ENCODE data around the gene XPO6. TPM values are rescaled to one million over a fixed set of nuclear protein-coding genes. Genes with fewer than 3 reads are reported as not detected.

XPO6 gene
- total RNA-seq, 5 donors from 2014 or later (not counting 1 experiment from before 2014, with no cell fraction given), result 355 to 403 (median 391) TPM

- H3K4me1 ChIP-seq (ENCODE audit: control insufficient read depth in 1 of 2, extremely low read depth in 1 of 2, insufficient read depth in 2 of 2, low read length in 2 of 2), result no peaks in the 10 kb centered on the region
- POLR2A ChIA-PET, result interaction anchor here in 1 of 2 donors (0.7 kb wide), 1 partner anchor 121 kb away, joined by 3 read pairs; no protein-coding TSS in a partner anchor
- no peaks in the 10 kb centered on the region for H3K9me3 Mint-ChIP-seq
- no peaks in the 10 kb centered on the region for H3K27me3 ChIP-seq (replicated peaks in 1 of 2; ENCODE audit: control insufficient read depth in 2 of 2, extremely low read depth in 1 of 2, insufficient read depth in 2 of 2, low read length in 1 of 2)
- no peak for DNase-seq
- H3K4me3 ChIP-seq (ENCODE audit: control insufficient read depth in 1 of 2, extremely low read depth in 1 of 2, low read length in 1 of 2), result no peak overlapping the region
- no peak overlapping the region for H3K27ac ChIP-seq (ENCODE audit: low read length)
- H3K36me3 ChIP-seq (ENCODE audit: control insufficient read depth in 2 of 2, extremely low read depth in 1 of 2, insufficient read depth in 1 of 2, low read length in 1 of 2), result peaks cover 20 to 59% of the 10 kb centered on the region in 2 donors
- H3K27ac Mint-ChIP-seq, result no peak overlapping the region
- peak in 1 of 4 experiments; percentile 9 for ATAC-seq (replicated peaks in 1 of 4)
- no peaks in the 10 kb centered on the region for H3K27me3 Mint-ChIP-seq
- no peak overlapping the region for H3K4me3 Mint-ChIP-seq
- no peaks in the 10 kb centered on the region for H3K9me3 ChIP-seq
- CTCF ChIA-PET, result no interaction called here
- peaks cover 0 to 5% (median 0%) of the 10 kb centered on the region in 3 donors for H3K4me1 Mint-ChIP-seq
- 95% methylated on average over 10 of the region's 17 CpGs for WGBS (ENCODE audit: insufficient coverage)
- peaks cover 45% of the 10 kb centered on the region for H3K36me3 Mint-ChIP-seq
Observed at GRCh38 chr16:28096983-28097899, 114.5 kb downstream of the XPO6 start.

DNA sequence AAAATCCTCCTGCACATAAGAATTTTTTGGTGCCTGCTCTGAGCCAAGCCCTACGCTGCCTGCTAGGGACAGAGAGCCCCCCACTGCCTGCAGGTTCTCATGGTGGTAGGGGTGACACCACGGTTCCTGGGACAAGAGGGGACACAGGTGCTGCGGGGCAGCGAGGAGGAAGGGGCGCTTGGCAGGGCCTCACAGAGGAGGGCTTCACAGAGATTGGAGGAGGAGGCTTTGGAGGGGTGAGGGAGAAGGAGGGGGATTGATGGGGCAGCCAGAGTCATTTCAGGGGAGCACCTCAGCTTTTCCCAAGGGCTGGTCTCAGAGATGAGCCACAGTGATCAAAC is 118.4 kb downstream of the XPO6 start:
- no peaks in the 10 kb centered on the region for H3K9me3 Mint-ChIP-seq
- ChIA-PET POLR2A (interaction anchor here in 1 of 2 donors (0.6 kb wide), 1 partner anchor 13 kb away, joined by 6 read pairs; no protein-coding TSS in a partner anchor), CTCF (no interaction called here)
- H3K36me3 Mint-ChIP-seq, result peaks cover 19% of the 10 kb centered on the region
- DNase-seq (no peak), ATAC-seq (replicated peaks in 1 of 4) (no peak)
- H3K27ac Mint-ChIP-seq, result no peak overlapping the region
- WGBS (ENCODE audit: insufficient coverage), result 100% methylated on average over 2 of the region's 5 CpGs
- Histone ChIP-seq H3K27me3 (replicated peaks in 1 of 2; ENCODE audit: control insufficient read depth in 2 of 2, extremely low read depth in 1 of 2, insufficient read depth in 2 of 2, low read length in 1 of 2) (no peaks in the 10 kb centered on the region), H3K36me3 (ENCODE audit: control insufficient read depth in 2 of 2, extremely low read depth in 1 of 2, insufficient read depth in 1 of 2, low read length in 1 of 2) (peaks cover 11 to 21% of the 10 kb centered on the region in 2 donors), H3K27ac (ENCODE audit: low read length) (no peak overlapping the region), H3K4me1 (ENCODE audit: control insufficient read depth in 1 of 2, extremely low read depth in 1 of 2, insufficient read depth in 2 of 2, low read length in 2 of 2) (peaks cover 0 to 4% of the 10 kb centered on the region in 2 experiments), H3K4me3 (ENCODE audit: control insufficient read depth in 1 of 2, extremely low read depth in 1 of 2, low read length in 1 of 2) (no peak overlapping the region), H3K9me3 (no peaks in the 10 kb centered on the region)
- peaks cover 2 to 14% (median 3%) of the 10 kb centered on the region in 3 donors for H3K4me1 Mint-ChIP-seq
- no peaks in the 10 kb centered on the region for H3K27me3 Mint-ChIP-seq
- no peak overlapping the region for H3K4me3 Mint-ChIP-seq

DNA sequence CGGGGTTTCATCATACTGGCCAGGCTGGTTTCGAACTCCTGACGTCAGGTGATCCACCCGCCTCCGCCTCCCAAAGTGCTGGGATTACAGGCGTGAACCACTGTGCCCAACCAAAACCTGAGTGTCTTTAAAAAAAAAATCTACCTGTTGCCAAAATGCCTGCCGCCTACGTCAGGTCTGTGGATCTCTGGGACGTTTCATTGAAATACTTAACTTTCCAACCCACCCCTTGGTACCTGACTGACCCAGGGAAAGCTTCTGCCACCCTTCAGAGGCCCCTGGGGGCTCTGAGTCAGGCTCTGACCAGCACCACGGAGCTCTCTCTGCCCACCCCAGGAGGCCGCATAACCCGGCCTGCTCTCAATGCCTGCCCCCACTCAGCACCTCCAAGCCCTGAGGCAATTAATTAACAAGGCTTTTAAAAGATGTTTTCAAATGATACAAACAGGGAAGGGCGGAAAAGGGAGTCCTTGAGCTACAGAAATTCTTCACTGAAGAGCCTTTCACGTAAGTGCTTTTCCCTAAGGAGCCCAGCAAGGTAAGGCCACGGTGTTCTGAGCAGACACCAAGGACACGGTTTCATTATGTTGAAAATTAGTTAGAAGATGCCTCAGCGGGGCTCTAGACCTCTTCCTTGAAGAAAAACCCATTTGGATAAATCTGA is 118.9 kb downstream of the XPO6 start:
- CTCF ChIA-PET, result interaction anchor here in 1 of 2 donors (0.6 kb wide), 1 partner anchor 981 kb away, joined by 7 read pairs; no protein-coding TSS in a partner anchor
- Mint-ChIP-seq H3K9me3 (no peaks in the 10 kb centered on the region), H3K36me3 (peaks cover 14% of the 10 kb centered on the region), H3K4me3 (no peak overlapping the region), H3K4me1 (peaks cover 2 to 14% (median 3%) of the 10 kb centered on the region in 3 donors), H3K27me3 (no peaks in the 10 kb centered on the region), H3K27ac (no peak overlapping the region)
- no peaks in the 10 kb centered on the region for H3K27me3 ChIP-seq (replicated peaks in 1 of 2; ENCODE audit: control insufficient read depth in 2 of 2, extremely low read depth in 1 of 2, insufficient read depth in 2 of 2, low read length in 1 of 2)
- peaks cover 0 to 4% of the 10 kb centered on the region in 2 experiments for H3K4me1 ChIP-seq (ENCODE audit: control insufficient read depth in 1 of 2, extremely low read depth in 1 of 2, insufficient read depth in 2 of 2, low read length in 2 of 2)
- H3K4me3 ChIP-seq (ENCODE audit: control insufficient read depth in 1 of 2, extremely low read depth in 1 of 2, low read length in 1 of 2), result no peak overlapping the region
- no peak overlapping the region for H3K27ac ChIP-seq (ENCODE audit: low read length)
- peaks cover 8 to 16% of the 10 kb centered on the region in 2 donors for H3K36me3 ChIP-seq (ENCODE audit: control insufficient read depth in 2 of 2, extremely low read depth in 1 of 2, insufficient read depth in 1 of 2, low read length in 1 of 2)
- H3K9me3 ChIP-seq, result no peaks in the 10 kb centered on the region
- ATAC-seq (replicated peaks in 1 of 4), result no peak
- POLR2A ChIA-PET, result no interaction called here
- 93% methylated on average over 11 of the region's 17 CpGs for WGBS (ENCODE audit: insufficient coverage)
- no peak for DNase-seq

DNA sequence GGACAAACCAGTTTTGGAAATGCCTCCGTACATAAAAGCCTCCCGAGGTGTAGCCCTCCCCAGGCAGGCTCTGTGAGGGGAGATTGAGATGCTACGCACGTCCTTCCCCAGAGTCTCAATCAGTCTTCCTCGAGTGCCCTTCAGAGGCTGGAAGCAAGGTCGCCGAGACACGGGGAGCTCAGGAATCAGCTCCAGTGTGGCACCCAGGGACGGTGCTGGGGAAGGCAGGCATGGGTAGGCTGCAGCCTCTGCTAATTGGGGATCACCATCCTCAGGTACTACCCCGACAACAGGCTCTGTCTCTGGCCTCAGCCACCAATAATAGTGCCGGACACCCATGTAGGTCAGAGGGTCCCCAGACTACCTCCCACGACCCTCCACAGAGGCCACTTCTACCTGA is 120.1 kb downstream of the XPO6 start:
- Histone ChIP-seq H3K27me3 (replicated peaks in 1 of 2; ENCODE audit: control insufficient read depth in 2 of 2, extremely low read depth in 1 of 2, insufficient read depth in 2 of 2, low read length in 1 of 2) (no peaks in the 10 kb centered on the region), H3K36me3 (ENCODE audit: control insufficient read depth in 2 of 2, extremely low read depth in 1 of 2, insufficient read depth in 1 of 2, low read length in 1 of 2) (peaks cover 4 to 7% of the 10 kb centered on the region in 2 donors), H3K9me3 (no peaks in the 10 kb centered on the region), H3K4me1 (ENCODE audit: control insufficient read depth in 1 of 2, extremely low read depth in 1 of 2, insufficient read depth in 2 of 2, low read length in 2 of 2) (peaks cover 0 to 4% of the 10 kb centered on the region in 2 experiments), H3K27ac (ENCODE audit: low read length) (no peak overlapping the region), H3K4me3 (ENCODE audit: control insufficient read depth in 1 of 2, extremely low read depth in 1 of 2, low read length in 1 of 2) (no peak overlapping the region)
- Mint-ChIP-seq H3K27ac (no peak overlapping the region), H3K36me3 (peaks cover 2% of the 10 kb centered on the region), H3K4me1 (peaks cover 2 to 8% (median 3%) of the 10 kb centered on the region in 3 donors), H3K27me3 (no peaks in the 10 kb centered on the region), H3K9me3 (no peaks in the 10 kb centered on the region), H3K4me3 (no peak overlapping the region)
- CTCF ChIA-PET, result no interaction called here
- ATAC-seq (replicated peaks in 1 of 4), result no peak
- POLR2A ChIA-PET, result interaction anchor here in 1 of 2 donors (0.6 kb wide), 1 partner anchor 14 kb away, joined by 3 read pairs; no protein-coding TSS in a partner anchor
- no peak for DNase-seq
- 96% methylated on average over 11 of the region's 12 CpGs for WGBS (ENCODE audit: insufficient coverage)

DNA sequence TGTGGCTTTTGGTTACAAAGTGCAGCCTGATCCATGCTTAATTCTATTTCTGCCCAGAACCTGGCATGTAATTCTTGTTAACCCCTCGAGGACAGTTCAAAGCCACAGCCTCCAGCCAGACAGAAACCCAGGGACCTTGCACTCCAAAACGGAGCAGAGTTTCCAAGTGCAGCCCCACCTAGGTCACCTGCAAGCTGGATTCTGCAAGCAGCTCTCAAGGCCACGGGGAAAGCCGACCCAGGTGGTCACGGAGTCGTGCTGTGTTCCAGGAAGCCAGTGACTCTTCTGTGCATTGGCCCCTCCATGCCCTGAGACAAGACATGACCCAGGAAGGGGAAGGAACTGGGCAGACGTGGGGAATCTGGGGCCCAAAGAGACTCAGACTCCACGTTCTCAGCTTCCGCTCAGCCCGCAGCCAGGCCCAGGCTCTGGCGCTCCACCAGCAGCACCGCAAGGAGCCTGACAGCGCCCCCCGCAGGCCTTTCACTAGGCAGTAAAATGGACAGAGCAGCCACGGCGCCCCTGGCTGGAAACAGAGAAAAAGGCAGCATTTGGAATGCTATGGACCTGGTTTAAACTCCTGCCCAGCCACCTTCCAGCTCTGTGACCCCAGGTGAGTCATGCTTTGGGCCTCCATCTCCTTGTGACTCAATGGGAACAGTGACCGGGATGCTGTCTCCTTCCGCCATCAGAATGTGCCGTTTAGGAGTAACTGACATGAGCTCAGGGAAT is 121.0 kb downstream of the XPO6 start:
- Mint-ChIP-seq H3K4me3 (no peak overlapping the region), H3K4me1 (peaks cover 2 to 8% (median 3%) of the 10 kb centered on the region in 3 donors), H3K27ac (no peak overlapping the region), H3K27me3 (no peaks in the 10 kb centered on the region), H3K9me3 (no peaks in the 10 kb centered on the region), H3K36me3 (no peaks in the 10 kb centered on the region)
- Histone ChIP-seq H3K4me3 (ENCODE audit: control insufficient read depth in 1 of 2, extremely low read depth in 1 of 2, low read length in 1 of 2) (no peak overlapping the region), H3K9me3 (no peaks in the 10 kb centered on the region), H3K27me3 (replicated peaks in 1 of 2; ENCODE audit: control insufficient read depth in 2 of 2, extremely low read depth in 1 of 2, insufficient read depth in 2 of 2, low read length in 1 of 2) (no peaks in the 10 kb centered on the region), H3K4me1 (ENCODE audit: control insufficient read depth in 1 of 2, extremely low read depth in 1 of 2, insufficient read depth in 2 of 2, low read length in 2 of 2) (peaks cover 0 to 4% of the 10 kb centered on the region in 2 experiments), H3K36me3 (ENCODE audit: control insufficient read depth in 2 of 2, extremely low read depth in 1 of 2, insufficient read depth in 1 of 2, low read length in 1 of 2) (peaks cover 0 to 6% of the 10 kb centered on the region in 2 donors), H3K27ac (ENCODE audit: low read length) (no peak overlapping the region)
- CTCF ChIA-PET, result interaction anchor here in 1 of 2 donors (0.7 kb wide), 1 partner anchor 20 kb away, joined by 3 read pairs; no protein-coding TSS in a partner anchor
- no peak for DNase-seq
- POLR2A ChIA-PET, result no interaction called here
- ATAC-seq (replicated peaks in 1 of 4), result no peak
- 93% methylated on average over 19 of the region's 19 CpGs for WGBS (ENCODE audit: insufficient coverage)

DNA sequence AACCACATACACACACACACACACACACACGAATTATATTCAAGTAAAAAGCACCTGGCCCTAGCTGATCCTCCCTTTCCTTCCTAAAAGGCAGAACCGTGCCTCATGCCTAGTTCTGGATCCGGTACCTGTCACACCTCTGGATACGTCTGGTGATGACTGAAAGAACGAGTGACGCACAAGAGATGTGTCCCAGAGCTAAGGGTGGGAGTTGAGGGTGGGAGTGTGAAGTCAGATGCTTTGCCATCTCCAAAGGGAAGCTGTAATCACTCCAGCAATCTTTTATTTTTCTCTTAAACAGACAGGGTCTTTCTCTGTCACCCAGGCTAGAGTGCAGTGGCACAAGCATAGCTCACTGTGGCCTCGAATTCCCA is 121.8 kb downstream of the XPO6 start:
- ATAC-seq (replicated peaks in 1 of 4) (no peak), DNase-seq (no peak)
- H3K4me3 ChIP-seq (ENCODE audit: control insufficient read depth in 1 of 2, extremely low read depth in 1 of 2, low read length in 1 of 2), result no peak overlapping the region
- H3K36me3 Mint-ChIP-seq, result no peaks in the 10 kb centered on the region
- 100% methylated on average over 1 of the region's 7 CpGs for WGBS (ENCODE audit: insufficient coverage)
- H3K9me3 Mint-ChIP-seq, result no peaks in the 10 kb centered on the region
- H3K4me1 Mint-ChIP-seq, result peaks cover 2 to 8% (median 3%) of the 10 kb centered on the region in 3 donors
- ChIA-PET POLR2A (no interaction called here), CTCF (interaction anchor here in 1 of 2 donors (0.7 kb wide), 1 partner anchor 19 kb away, joined by 3 read pairs; no protein-coding TSS in a partner anchor)
- H3K4me3 Mint-ChIP-seq, result no peak overlapping the region
- no peak overlapping the region for H3K27ac ChIP-seq (ENCODE audit: low read length)
- H3K36me3 ChIP-seq (ENCODE audit: control insufficient read depth in 2 of 2, extremely low read depth in 1 of 2, insufficient read depth in 1 of 2, low read length in 1 of 2), result peaks cover 0 to 6% of the 10 kb centered on the region in 2 donors
- H3K27me3 ChIP-seq (replicated peaks in 1 of 2; ENCODE audit: control insufficient read depth in 2 of 2, extremely low read depth in 1 of 2, insufficient read depth in 2 of 2, low read length in 1 of 2), result no peaks in the 10 kb centered on the region
- peaks cover 0 to 4% of the 10 kb centered on the region in 2 experiments for H3K4me1 ChIP-seq (ENCODE audit: control insufficient read depth in 1 of 2, extremely low read depth in 1 of 2, insufficient read depth in 2 of 2, low read length in 2 of 2)
- H3K9me3 ChIP-seq, result no peaks in the 10 kb centered on the region
- H3K27ac Mint-ChIP-seq, result peak overlapping the region; percentile 42 to 68
- H3K27me3 Mint-ChIP-seq, result no peaks in the 10 kb centered on the region

Data from T-cell (primary cell).